MM.1S (cell line): Measurements from ENCODE around the gene PDE2A.

Experiments used
- CTCF ChIP-seq: fragments of 300-600 bp; sonication (generic); IDR thresholded peaks from 2 replicates; pipeline ENCODE4 v1.5.1; 2016; ENCODE audit warnings: antibody characterized with exemption, low read length, mixed read lengths
- EZH2 ChIP-seq: fragments of 300-600 bp; sonication (generic); optimal IDR thresholded peaks from 2 replicates; pipeline ENCODE3; 2017; ENCODE audit warnings: low read depth, mild to moderate bottlenecking, antibody characterized with exemption, low read length, mixed read lengths
- EZH2phosphoT487 ChIP-seq: fragments of 300-600 bp; sonication (generic); IDR thresholded peaks from 2 replicates; pipeline ENCODE4 v1.6.1; 2018; ENCODE audit warnings: antibody characterized with exemption, low read length

GRCh38 chr11:72630104-72630852, 43.9 kb downstream of the PDE2A start:
- no peak for TF ChIP-seq CTCF
- no peak for TF ChIP-seq EZH2
- TF ChIP-seq EZH2phosphoT487: no peak
